Mucosa of gallbladder (tissue), 1 donor: Measurements from ENCODE around the gene ZNF280D. TPM values are rescaled to one million over a fixed set of nuclear protein-coding genes. Genes with fewer than 3 reads are reported as not detected.
"Not testable (repeated sequence)": the region's sequence is repeated elsewhere in the genome, so short reads cannot be mapped to it uniquely, and the experiment has no call there.

Source experiments
- DNase-seq: peaks from one replicate; pipeline ENCODE4 v3.0.0-alpha.2; 2020; ENCODE audit warnings: low spot score
- total RNA-seq: library from RNA; stranded (reverse); gene quantifications from one replicate; pipeline ENCODE4 v1.2.1, GENCODE V29; 2021
- donor health status: DM: no; HTN: no; CAD: no.

Gene ZNF280D
- total RNA-seq, 1 donor from 2014 or later = 44.3 TPM

DNA sequence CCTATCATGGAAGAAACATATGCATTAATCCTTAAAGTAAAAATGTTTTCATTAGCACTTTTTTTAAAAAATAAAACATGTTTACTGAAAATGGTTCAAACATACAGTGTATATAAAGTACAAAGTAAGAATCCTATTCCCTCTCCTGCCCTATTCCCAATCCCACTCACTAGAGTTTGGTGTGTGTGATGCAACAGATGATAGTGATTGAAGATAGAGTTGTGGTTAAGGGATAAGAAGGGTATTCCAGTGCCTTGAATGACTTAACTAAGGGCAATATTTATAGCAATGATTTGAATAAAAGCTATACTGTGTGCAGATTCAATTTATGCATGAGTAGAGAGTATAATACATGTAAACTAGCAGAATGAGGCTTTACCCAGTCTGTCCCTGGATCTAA is 18.1 kb downstream of the ZNF280D start:
- DNase-seq = no peak

DNA sequence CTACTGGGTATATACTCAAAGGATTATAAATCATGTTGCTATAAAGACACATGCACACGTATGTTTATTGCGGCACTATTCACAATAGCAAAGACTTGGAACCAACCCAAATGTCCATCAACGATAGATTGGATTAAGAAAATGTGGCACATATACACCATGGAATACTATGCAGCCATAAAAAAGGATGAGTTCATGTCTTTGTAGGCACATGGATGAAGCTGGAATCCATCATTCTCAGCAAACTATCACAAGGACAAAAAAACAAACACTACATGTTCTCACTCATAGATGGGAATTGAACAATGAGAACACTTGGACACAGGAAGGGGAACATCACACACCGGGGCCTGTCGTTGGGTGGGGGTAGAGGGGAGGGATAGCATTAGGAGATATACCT is 23.8 kb downstream of the ZNF280D start:
- DNase-seq = not testable (repeated sequence)

DNA sequence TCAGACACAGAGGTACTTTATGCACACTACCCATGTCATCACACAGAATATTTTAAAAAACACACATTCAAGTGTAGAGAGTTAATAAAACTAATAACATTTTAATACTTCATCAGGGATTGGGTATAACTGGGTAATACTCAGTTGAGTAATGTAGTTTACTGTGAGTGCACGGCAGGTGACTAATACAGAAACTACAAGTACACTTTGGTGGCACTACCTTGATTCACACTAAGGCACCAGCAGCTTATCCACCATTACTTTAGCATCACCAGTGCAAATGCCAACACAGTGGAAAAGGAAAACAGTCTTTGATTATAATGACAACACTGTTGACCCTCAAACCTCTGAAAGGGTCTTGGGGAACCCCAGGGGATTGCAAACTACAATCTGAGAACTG is 33.6 kb downstream of the ZNF280D start:
- no peak for DNase-seq

DNA sequence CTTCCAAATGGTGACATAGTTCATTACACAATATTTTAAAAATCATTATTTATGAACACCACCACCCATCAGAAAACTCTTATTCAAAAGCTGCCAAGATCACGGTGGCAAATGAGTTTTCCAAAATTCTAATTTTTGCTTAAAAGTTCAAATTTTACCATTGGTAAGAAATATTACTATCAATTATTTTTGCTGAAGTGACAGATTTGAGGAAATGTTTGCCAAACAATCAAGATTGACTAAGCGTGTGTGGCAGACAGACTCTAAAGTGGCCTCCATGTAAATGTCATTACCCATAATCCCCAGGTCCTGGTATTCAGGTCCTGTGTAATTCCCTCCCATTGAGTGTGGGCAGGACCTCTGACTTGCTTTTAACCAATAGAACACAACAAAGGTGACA is 35.0 kb downstream of the ZNF280D start:
- no peak for DNase-seq

DNA sequence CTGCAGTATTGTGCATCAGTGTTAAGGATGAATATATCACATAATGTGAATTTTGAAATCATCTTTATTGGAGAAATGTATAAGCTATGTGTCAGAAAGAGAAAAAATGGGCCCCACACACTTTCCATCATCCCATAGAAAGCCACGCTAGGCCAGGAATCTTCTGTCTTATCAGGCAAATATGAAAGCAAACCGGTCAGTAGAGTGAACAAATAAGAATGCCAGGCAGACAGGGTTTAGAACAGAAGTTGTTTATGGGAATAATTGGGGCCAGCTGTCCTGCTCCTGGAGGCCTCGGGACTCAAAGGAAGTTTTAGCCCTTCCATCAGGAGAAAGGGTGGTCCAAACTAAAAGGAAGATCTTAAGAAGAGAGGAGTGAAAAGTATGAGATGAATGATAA is 39.5 kb downstream of the ZNF280D start:
- no peak for DNase-seq

DNA sequence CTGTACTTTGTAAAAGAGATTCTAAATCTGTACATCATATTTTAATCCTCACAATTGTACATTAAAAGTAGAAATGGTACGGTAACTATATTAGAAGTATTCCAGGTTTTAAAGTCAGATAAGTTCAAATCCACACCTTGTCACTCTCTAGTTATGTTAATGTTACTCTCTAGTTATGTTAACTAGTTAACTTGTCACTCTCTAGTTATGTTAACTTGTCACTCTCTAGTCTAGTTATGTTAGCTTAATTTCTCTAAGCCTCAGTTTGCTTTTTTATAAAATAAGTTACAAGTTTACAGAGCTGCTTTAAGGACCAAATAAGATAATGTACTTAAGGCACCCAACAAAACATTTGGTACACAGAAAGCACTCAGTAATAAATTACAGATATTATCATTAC is 42.6 kb downstream of the ZNF280D start:
- no peak for DNase-seq

DNA sequence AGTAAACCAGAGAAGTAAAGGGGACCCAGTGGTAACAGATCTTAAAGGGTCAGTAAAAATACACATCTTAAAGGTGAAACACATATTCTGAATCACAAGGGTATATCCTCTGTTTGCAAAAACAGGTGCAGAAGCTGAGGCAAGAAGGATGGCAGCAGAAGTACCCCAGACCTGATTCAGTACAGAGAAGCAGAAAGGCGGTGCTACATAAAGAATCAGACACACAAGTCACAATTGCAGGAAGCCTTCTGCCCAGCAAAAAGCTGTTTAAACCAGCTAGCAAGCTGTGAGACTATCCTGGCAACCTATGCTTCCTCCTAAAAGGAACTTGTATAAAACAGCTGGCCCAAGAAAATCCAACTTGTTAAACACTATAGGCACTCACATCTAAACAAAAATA is 49.4 kb downstream of the ZNF280D start:
- no peak for DNase-seq

DNA sequence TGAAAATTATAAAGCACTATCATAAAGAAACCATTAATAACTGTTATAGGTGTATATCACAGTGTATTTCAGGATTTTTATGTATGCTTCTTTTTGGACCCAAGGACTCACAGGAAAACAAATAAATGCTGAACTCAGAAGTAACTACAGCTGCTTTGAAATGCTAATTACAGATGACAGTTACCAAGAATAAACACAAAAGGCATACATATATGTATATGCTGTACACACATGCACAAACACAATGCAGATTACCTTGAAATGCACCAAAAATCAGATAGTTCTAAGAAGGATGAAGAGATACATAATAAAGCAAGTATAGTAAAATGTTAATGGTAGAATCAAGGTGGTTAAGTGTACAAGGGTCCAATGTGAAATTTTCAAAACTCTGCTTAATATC is 52.2 kb downstream of the ZNF280D start:
- DNase-seq = no peak

DNA sequence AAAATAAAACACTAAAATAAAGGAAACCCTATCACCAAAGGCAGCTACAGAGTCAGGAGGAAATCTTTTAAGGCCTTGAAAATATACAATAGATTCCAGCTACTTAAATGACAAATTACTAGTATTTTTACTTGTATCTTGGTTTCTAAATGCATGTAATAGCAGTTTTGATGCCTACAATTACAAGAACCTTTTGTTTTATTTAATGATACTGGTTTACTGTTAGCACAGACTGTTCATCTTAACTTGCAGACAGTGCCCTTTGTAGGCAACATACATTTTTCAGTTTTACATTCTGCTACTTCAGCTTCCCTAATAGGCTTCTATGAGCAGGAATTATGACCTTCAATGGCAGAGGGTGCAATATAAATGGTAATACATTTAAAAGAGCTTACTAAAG is 54.1 kb downstream of the ZNF280D start:
- no peak for DNase-seq

DNA sequence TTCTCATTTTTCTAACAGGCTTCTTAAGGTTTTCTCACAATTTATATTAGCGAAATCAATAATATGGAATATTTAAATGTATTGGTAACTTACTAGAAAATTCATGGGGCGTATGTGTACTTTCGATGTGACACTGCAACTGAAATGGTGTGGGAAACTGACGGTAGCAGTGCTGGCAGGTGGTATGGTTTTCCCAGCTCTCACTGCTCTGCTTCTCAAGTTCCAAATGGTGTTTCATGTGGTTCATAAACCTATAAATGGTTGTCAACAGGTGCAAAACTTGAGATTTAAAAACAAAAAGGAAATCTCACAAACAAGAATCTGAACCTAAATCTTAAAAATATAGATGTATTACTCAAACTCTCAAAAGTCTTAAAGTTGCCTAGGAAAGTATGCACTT is 54.7 kb downstream of the ZNF280D start:
- DNase-seq = no peak

DNA sequence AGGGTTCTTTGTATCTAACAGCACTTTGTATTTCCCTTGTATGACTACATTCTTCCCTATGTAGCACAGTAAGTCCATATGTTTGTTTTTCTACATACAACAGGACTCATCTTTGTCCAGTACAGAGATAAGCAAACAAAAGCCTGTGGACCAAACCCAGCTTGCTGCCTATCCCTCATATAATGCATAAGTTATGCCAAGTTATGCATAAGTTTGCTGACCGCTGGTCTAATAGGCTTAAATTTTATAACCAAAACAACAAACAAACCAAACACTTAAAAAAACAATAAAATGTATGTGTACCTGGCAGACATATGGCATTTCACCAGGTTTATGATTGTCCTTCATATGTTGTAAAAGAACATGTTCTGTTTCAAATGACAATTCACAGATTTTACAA is 56.0 kb downstream of the ZNF280D start:
- DNase-seq = no peak

DNA sequence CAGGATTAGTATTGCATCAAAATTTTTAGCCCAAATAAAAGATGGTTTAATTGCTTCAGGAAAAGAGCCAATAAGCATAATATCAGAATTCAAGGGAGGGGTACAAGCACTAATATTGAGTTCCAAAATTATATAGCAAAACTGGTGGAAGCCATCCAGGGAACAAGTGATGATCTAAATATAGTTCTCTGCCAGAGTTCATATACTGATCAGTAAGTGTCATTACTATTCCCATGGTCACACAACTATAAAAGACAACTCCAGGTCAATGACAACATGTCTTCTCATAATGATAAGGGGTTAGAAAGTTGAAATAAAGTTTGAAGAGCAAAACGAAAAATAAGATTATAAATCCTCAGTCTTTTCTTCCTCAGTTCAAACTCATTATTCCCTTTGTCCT is 57.4 kb downstream of the ZNF280D start:
- DNase-seq = no peak

DNA sequence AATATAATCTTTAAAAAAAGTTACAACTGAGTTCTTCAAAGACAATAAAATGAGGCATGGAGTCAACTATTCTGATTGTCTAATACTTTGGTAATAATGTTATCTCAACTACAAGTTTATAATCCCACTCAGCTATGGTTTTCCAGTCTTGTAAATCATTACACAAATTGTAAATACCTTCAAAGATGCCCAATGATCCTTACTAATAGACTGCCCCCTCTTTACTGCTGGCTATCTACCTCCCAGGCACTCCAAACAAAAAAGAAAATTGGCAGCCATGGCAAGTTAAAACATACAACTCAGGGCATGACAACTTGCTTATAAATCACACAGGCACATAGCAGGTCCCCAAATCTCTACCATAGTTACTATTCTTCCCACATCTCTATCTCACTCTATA is 58.5 kb downstream of the ZNF280D start:
- no peak for DNase-seq

DNA sequence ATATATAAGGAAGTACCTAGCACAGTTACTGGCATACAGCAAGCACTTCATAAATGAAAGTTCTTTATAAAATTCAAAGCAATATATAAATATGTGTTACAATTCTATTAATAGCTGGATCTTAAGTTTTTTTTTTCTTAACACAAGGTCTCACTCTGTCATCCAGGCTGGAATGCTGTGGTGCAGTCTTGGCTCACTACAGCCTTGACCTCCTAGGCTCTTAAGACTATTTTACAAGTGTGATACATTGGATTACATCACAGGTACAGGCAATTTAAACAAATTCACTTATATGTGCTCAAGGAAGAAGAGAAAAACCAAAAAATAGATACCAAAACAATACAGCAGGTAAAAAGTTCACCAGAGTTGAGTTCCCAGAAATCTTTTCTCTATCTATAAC is 60.6 kb downstream of the ZNF280D start:
- DNase-seq = no peak

DNA sequence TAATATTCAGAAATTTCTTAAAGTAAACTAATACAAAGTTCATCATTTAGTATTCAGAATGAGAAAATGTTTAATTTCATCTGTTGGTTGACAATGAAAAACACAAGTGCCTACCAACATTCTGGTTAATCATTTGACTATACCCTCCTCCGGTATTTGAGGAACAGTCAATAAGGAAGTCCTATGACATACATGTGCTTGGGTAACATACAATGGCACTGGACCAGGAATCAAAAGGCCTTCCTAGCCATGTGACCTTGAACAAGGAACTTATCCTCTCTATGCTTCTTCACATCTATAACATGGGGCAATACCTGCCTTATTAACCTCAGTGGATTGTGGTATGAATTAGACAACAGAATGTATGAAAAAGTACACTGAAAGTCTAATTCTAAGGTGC is 65.8 kb downstream of the ZNF280D start:
- peak; percentile 42 for DNase-seq

DNA sequence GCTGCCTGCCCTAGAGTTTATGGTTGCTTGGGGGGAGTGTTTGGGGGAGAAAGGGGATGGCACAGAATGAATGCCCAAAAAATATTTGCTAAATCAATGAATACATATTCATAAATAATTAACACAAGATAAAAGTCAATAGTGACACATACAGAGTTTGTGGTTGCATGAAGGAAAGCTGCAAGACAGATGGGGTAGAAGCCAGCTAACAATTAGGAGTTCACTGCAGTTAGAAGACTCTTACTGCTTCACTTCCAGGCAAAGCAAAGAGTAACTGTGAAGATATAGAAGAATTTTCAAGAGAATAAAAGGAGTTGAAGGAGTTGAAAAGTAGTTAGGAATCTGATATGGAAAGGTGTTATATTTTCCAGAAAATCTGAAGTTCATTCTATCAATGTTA is 72.4 kb downstream of the ZNF280D start:
- no peak for DNase-seq

DNA sequence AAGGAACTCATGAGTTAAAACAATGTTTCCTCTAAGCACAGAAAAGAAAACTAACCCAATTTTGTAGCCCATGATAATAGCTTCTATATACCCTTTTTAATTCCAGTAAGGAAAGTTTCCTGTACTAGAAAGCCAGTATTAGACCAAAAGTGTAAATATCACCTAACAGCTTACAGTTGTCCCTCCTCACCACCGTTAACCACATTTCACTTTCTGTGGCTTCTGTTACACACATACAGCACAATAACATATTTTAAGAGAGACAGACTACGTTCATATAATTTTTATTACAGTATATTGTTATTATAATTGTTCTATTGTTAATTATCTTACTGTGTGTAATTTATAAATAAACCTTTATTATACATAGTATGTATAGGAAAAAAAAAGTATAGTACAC is 74.1 kb downstream of the ZNF280D start:
- DNase-seq = no peak

DNA sequence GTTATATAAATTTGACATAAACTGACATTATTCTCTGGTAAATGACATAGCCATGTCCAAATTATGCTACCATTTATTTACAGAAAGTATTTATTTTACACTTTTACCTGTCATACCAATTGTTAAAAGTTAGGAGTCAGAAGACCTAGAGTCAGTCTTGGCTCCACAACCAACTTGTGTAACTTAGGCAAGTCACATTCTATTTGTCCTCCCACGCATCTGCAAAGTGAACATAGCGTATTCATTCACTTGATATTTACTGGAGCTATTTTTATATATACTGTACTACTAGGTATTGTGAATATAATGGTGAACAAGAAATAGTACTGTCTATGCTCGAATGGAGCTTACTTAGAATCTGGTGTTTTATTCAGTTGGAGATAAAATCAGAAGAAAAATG is 78.7 kb downstream of the ZNF280D start:
- DNase-seq = no peak

DNA sequence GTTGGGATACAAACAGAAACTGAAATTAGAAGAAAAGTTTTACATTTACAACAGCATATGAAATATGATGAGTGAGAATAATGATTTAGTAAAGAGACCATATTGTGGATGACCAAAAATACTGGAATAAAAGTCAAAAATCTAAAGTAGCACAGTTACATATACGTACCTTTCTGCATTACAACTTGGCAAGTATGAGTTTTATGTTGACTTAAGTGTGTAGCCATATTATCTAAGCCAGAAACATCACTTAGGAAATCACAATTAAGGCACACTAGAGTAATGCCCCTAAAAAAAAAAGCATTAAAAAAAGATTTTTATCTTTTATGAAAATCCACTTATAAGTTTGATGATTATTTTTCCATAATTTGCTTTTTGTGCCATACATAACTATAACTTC is 79.1 kb downstream of the ZNF280D start:
- DNase-seq = no peak

DNA sequence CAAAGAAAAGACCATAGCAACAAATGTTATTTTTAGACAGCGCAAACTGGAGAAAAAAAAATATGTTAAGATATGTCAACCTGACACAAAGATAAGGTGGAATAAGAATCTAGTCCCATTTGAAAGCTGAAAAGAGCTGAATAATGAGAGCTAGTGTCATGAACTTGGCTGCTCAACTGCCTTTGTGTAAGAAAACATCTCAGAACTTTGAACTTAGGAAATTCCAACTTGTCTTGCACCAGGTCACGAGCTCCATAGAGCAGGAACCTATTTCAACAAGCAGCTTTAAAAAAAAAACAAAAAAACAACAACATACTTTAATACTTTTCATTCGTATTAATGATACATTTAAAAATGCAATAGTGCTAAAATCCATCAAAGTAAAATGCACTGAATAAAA is 79.5 kb downstream of the ZNF280D start:
- DNase-seq = peak; percentile 29

DNA sequence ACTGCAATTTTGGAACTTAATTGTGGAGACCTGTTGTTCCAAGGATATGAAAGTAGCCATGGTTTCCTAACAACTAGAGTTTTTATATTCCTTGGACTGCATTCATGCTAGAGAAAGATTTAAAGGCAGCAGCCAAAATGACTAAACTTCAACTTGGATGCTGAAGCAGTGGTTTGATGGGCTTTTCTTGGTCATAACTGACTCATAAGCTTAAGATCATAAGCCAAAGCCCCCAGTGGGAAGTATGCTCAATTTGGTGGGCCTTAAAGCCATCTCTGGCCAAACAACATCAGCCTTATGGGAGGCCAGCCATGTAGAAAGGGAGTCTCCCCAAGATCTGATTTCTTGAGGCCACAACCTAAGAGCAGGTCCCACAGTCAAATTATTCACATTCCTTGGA is 80.2 kb downstream of the ZNF280D start:
- no peak for DNase-seq

DNA sequence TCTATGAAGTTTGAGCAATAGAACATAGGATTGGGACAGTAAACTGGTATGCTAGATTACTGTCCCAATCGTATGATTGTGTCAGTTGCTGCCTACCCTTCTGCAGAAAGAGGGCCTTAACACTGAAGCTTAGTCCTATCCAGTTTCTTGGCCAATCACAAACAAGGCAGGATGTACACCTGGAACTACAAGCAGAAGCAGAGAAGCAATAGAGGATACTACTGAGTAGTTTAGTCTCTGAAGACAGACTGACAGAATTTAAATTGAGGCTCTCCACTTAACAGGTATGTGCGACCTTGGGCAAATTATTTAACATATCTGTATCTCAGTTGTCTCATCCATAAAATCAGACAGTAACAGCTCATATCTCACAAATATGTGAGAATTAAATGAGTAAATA is 85.0 kb downstream of the ZNF280D start:
- DNase-seq = no peak

DNA sequence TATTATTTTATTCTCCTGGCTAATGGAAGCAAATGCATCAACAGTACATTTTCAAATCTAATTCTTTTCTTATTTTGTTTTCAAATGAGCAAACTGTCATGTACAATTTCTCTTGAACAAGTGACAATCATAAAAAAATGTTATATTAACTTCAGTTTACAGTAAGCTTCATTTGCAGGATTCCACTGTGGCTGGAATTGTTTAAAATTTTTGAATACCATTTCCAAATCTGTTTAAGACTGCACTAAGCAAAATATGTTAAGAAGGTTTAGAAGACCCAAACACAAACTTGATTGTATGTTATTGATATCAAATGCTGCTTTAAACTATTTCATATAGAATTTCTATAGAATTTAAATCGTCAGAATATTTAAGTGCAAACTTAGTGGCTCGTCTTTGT is 92.8 kb downstream of the ZNF280D start:
- no peak for DNase-seq

DNA sequence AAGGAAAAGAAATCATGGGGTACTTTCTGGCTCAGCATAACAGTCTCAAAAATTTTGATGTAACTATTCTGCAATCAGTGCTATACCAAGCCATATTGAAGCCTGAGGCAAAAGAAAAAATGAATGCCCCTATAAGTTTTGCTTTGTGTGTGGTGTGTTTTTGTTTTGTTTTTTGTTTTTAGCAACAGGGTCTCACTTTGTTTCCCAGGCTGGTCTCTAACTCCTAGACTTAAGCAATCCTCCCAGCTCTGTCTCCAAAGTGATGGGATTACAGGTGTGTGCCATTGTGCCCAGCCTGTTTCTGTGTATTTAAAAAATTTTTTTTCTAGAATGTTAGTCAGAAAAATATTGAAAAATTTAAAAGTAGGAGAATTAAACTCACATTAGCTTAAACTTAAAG is 93.2 kb downstream of the ZNF280D start:
- no peak for DNase-seq

DNA sequence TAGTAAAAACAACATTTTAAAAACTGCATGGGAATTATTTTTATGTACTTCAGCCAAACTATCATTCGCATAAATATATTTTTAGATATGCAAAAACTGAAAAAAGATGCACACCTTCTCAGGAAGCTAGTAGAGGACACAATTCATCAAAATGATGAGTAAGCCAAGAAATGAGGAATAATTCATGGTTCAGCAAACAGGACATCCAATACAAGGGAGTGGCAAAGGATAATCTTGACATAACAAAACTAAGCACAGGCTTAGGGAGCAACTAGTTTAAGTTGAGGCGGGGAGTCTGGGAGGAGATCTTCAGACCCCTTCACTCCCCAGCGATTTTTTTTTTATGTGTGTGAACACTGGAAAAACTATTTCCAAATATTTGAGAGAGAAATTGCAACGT is 93.7 kb downstream of the ZNF280D start:
- no peak for DNase-seq
